ENCODE data around the gene MAP3K19.

MAP3K19 gene

GRCh38 chr2:134943540-134943939, 103.7 kb downstream of the MAP3K19 start:
- Histone ChIP-seq H3K4me3 (ENCODE audit: low read depth, low read length) (no peak overlapping the region), H3K27me3 (replicated peaks) (no peaks in the 10 kb centered on the region), H3K27ac (no peak overlapping the region), H3K36me3 (replicated peaks) (peaks cover 17% of the 10 kb centered on the region)
- in situ Hi-C loops (cut with HindIII; ENCODE audit: low pct_ligation_motif_present, low sequenced_read_pairs): no loop called here
- no peak for DNase-seq
- no peak for TF ChIP-seq CTCF (IDR thresholded peaks at IDR 0.05; ENCODE audit: low read depth, low read length, missing control alignments)

- H3K36me3 ChIP-seq (replicated peaks): peaks cover 16% of the 10 kb centered on the region
- no peak overlapping the region for H3K27ac ChIP-seq
- H3K27me3 ChIP-seq (replicated peaks): no peaks in the 10 kb centered on the region
- no peak for TF ChIP-seq CTCF (IDR thresholded peaks at IDR 0.05; ENCODE audit: low read depth, low read length, missing control alignments)
- no peak overlapping the region for H3K4me3 ChIP-seq (ENCODE audit: low read depth, low read length)
- in situ Hi-C loops (cut with HindIII; ENCODE audit: low pct_ligation_motif_present, low sequenced_read_pairs): no loop called here
- DNase-seq: no peak
Observed at GRCh38 chr2:134936691-134937090, 110.6 kb downstream of the MAP3K19 start.

GRCh38 chr2:134934641-134935040, 112.6 kb downstream of the MAP3K19 start:
- no peak for TF ChIP-seq CTCF (IDR thresholded peaks at IDR 0.05; ENCODE audit: low read depth, low read length, missing control alignments)

GRCh38 chr2:134934150-134934549, 113.1 kb downstream of the MAP3K19 start:
- no peak overlapping the region for H3K4me3 ChIP-seq (ENCODE audit: low read depth, low read length)
- H3K36me3 ChIP-seq (replicated peaks): peaks cover 3% of the 10 kb centered on the region

More at GRCh38 chr2:134934641-134935040, 112.6 kb downstream of the MAP3K19 start:
- DNase-seq: no peak
- no peaks in the 10 kb centered on the region for H3K27me3 ChIP-seq (replicated peaks)
- in situ Hi-C loops (cut with HindIII; ENCODE audit: low pct_ligation_motif_present, low sequenced_read_pairs): no loop called here
- peaks cover 6% of the 10 kb centered on the region for H3K36me3 ChIP-seq (replicated peaks)
- no peak overlapping the region for H3K27ac ChIP-seq
- H3K4me3 ChIP-seq (ENCODE audit: low read depth, low read length): no peak overlapping the region

GRCh38 chr2:134933732-134934131, 113.5 kb downstream of the MAP3K19 start:
- no peak for TF ChIP-seq CTCF (IDR thresholded peaks at IDR 0.05; ENCODE audit: low read depth, low read length, missing control alignments)
- Histone ChIP-seq H3K36me3 (replicated peaks) (peaks cover 3% of the 10 kb centered on the region), H3K27ac (no peak overlapping the region), H3K27me3 (replicated peaks) (no peaks in the 10 kb centered on the region), H3K4me3 (ENCODE audit: low read depth, low read length) (no peak overlapping the region)
- no peak for DNase-seq
- in situ Hi-C loops (cut with HindIII; ENCODE audit: low pct_ligation_motif_present, low sequenced_read_pairs): no loop called here

More at GRCh38 chr2:134934150-134934549, 113.1 kb downstream of the MAP3K19 start:
- Histone ChIP-seq H3K27me3 (replicated peaks) (no peaks in the 10 kb centered on the region), H3K27ac (no peak overlapping the region)
- in situ Hi-C loops (cut with HindIII; ENCODE audit: low pct_ligation_motif_present, low sequenced_read_pairs): no loop called here
- no peak for TF ChIP-seq CTCF (IDR thresholded peaks at IDR 0.05; ENCODE audit: low read depth, low read length, missing control alignments)
- DNase-seq: no peak

GRCh38 chr2:134932864-134933526, 114.3 kb downstream of the MAP3K19 start:
- Histone ChIP-seq H3K27ac (no peak overlapping the region), H3K4me3 (ENCODE audit: low read depth, low read length) (no peak overlapping the region), H3K27me3 (replicated peaks) (no peaks in the 10 kb centered on the region), H3K36me3 (replicated peaks) (peaks cover 3% of the 10 kb centered on the region)
- in situ Hi-C loops (cut with HindIII; ENCODE audit: low pct_ligation_motif_present, low sequenced_read_pairs): no loop called here
- no peak for DNase-seq
- TF ChIP-seq CTCF (IDR thresholded peaks at IDR 0.05; ENCODE audit: low read depth, low read length, missing control alignments): no peak

Measured in brain microvascular endothelial cell (primary cell).